ENCODE measurements around the gene FAM83D.

Gene FAM83D

DNA sequence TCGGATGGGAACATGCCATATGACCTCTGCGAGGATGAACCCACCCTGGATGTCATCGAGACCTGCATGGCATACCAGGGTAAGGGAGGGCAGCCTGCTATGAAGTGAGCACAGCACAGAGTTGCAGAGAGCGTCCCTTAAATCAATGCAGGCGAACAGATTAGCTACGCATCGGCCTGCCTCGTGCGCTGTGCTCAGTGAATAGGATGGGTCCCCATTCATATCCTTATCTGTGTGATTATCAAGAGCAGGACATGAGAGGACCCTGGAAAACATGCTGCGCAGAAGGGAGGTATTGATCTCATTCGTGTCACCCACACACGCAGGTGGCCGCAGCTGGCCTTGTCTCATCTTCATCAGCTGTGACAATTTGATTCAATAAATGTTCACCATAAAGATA is 25.6 kb upstream of the FAM83D start:
- TF ChIP-seq, protein P1, sequence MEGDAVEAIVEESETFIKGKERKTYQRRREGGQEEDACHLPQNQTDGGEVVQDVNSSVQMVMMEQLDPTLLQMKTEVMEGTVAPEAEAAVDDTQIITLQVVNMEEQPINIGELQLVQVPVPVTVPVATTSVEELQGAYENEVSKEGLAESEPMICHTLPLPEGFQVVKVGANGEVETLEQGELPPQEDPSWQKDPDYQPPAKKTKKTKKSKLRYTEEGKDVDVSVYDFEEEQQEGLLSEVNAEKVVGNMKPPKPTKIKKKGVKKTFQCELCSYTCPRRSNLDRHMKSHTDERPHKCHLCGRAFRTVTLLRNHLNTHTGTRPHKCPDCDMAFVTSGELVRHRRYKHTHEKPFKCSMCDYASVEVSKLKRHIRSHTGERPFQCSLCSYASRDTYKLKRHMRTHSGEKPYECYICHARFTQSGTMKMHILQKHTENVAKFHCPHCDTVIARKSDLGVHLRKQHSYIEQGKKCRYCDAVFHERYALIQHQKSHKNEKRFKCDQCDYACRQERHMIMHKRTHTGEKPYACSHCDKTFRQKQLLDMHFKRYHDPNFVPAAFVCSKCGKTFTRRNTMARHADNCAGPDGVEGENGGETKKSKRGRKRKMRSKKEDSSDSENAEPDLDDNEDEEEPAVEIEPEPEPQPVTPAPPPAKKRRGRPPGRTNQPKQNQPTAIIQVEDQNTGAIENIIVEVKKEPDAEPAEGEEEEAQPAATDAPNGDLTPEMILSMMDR (IDR thresholded peaks at IDR 0.05; ENCODE audit: low read depth, low read length) = no peak
- peaks cover 7% of the 10 kb centered on the region for H3K9me3 ChIP-seq (ENCODE audit: severe bottlenecking)
- no peaks in the 10 kb centered on the region for H3K36me3 ChIP-seq
- DNase-seq = no peak
- no peaks in the 10 kb centered on the region for H3K27me3 ChIP-seq (ENCODE audit: insufficient read depth, low read depth, severe bottlenecking)
- H3K4me3 ChIP-seq (ENCODE audit: low read depth, low read length) = no peak overlapping the region
- H3K27ac ChIP-seq = no peak overlapping the region

DNA sequence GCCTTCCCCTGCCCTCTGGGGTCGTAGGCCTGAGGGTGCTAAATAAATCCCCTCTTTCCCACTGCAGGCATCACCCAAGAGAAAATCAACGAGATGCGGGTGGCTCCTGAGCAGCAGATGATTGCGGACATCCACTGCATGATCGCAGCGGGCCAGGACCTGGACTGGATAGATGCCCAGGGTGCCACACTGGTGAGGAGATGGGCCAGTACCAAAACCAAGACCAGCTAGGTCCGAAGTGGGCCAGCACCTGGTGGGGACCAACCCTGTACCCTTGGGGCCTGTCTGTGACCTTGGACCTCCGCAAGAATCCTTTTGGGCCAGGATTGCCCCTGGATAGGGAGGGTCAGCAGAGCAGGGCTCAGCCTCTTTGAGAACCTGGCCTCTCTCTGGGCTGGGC is 23.6 kb upstream of the FAM83D start:
- no peak for DNase-seq
- H3K36me3 ChIP-seq = no peaks in the 10 kb centered on the region

DNA sequence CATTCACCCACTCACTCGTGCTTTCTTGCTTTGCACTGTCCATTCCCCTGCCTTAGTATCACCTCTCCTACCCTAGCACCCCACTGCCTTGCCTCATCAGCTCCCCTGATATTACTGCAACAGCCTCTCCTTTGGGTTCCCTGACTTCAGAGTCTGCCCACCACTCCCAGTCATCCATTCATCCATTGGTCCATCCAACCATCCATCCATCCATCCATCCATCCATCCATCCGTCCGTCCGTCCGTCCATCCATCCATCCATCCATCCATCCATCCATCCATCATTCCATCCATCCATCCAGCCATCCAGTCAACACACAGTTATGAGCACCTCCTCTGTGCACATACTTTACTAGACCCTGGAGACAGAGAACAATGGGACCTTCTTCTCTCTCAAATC is 22.9 kb upstream of the FAM83D start:
- H3K36me3 ChIP-seq = no peaks in the 10 kb centered on the region
- H3K4me3 ChIP-seq (ENCODE audit: low read depth, low read length) = no peak overlapping the region
- no peak overlapping the region for H3K27ac ChIP-seq
- no peak for DNase-seq
- H3K27me3 ChIP-seq (ENCODE audit: insufficient read depth, low read depth, severe bottlenecking) = no peaks in the 10 kb centered on the region
- H3K9me3 ChIP-seq (ENCODE audit: severe bottlenecking) = peaks cover 7% of the 10 kb centered on the region
- TF ChIP-seq, protein P1 (IDR thresholded peaks at IDR 0.05; ENCODE audit: low read depth, low read length) = no peak

More for the DNA sequence above, 23.6 kb upstream of the FAM83D start:
- H3K27me3 ChIP-seq (ENCODE audit: insufficient read depth, low read depth, severe bottlenecking) = no peaks in the 10 kb centered on the region
- TF ChIP-seq, protein P1 (IDR thresholded peaks at IDR 0.05; ENCODE audit: low read depth, low read length) = no peak
- H3K27ac ChIP-seq = no peak overlapping the region
- H3K9me3 ChIP-seq (ENCODE audit: severe bottlenecking) = peaks cover 7% of the 10 kb centered on the region
- H3K4me3 ChIP-seq (ENCODE audit: low read depth, low read length) = no peak overlapping the region

DNA sequence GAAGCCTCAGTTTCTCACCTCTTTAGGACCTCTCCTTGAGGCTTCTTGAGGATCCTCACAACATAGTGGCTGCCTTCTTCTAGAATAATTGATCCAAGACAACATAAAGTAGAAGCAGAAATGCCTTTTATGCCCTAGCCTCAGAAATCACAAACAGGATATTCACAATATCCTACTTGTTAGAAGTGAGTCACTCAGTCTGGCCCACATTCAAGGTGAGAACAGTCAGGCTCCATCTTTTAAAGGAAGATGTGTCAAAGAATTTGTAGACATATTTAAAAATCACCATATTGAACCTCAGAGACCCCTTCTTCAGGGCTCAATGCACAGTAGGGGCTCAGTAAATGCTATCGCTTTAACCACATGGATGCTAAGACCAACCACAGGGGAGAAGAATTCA is 20.8 kb upstream of the FAM83D start:
- TF ChIP-seq, protein P1 (IDR thresholded peaks at IDR 0.05; ENCODE audit: low read depth, low read length) = no peak
- Histone ChIP-seq H3K27ac (no peak overlapping the region), H3K4me3 (ENCODE audit: low read depth, low read length) (no peak overlapping the region), H3K36me3 (no peaks in the 10 kb centered on the region), H3K9me3 (ENCODE audit: severe bottlenecking) (peaks cover 7% of the 10 kb centered on the region), H3K27me3 (ENCODE audit: insufficient read depth, low read depth, severe bottlenecking) (no peaks in the 10 kb centered on the region)
- DNase-seq = no peak

DNA sequence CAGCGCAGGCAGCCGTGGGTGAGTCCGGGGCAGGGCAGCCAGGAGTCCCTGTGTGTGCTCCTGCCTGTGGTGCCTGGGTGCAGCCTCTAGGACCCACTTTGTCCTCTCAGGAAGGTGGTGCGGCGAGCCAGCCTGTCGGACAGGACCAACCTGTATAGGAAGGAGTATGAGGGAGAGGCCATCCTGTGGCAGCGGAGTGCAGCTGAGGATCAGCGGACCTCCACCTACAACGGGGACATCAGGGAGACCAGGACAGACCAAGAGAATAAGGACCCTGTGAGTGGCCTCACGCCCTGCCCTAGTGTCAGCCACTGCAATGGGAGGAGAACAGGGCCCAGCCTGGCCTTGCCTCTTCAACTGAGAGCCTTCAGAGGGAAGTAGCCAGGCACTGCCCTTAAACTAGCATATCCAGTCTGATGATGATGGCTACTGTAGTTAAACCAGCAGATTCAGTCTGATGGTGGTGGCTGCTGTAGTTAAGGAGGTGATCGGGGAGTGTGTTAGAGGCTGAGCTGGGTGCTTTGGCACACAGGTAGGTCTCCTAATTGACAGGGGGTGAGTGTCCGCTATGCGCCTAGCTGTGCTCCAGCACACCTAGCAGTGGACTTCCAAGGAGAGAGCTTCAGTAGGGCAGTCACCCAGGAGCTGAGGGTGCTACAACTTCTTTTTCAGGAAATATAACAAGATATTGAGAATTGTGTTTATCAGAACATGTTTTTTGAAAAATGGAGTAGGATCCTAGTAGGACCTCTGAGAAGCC is 18.1 kb upstream of the FAM83D start:
- DNase-seq = no peak
- Histone ChIP-seq H3K4me3 (ENCODE audit: low read depth, low read length) (no peak overlapping the region), H3K9me3 (ENCODE audit: severe bottlenecking) (peaks cover 7% of the 10 kb centered on the region), H3K27me3 (ENCODE audit: insufficient read depth, low read depth, severe bottlenecking) (no peaks in the 10 kb centered on the region), H3K27ac (no peak overlapping the region), H3K36me3 (no peaks in the 10 kb centered on the region)
- TF ChIP-seq, protein P1 (IDR thresholded peaks at IDR 0.05; ENCODE audit: low read depth, low read length) = no peak

DNA sequence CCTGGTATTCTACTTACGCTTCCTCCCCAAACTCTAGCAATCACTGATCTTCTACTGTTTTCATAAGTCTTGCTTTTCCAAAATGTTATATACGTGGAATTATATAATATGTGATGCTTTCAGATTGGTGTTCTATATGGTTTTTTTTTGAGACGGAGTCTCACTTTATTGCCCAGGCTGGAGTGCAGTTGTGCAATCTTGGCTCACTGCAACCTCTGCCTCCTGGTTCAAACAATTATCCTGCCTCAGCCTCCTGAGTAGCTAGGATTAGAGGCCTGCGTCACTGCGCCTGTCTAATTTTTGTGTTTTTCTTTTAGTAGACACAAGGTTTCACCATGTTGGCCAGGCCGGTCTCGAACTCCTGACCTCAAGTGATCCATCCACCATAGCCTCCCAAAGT is 10.9 kb upstream of the FAM83D start:
- DNase-seq = no peak
- H3K36me3 ChIP-seq = no peaks in the 10 kb centered on the region
- no peak overlapping the region for H3K27ac ChIP-seq
- no peak overlapping the region for H3K4me3 ChIP-seq (ENCODE audit: low read depth, low read length)
- H3K9me3 ChIP-seq (ENCODE audit: severe bottlenecking) = no peaks in the 10 kb centered on the region
- H3K27me3 ChIP-seq (ENCODE audit: insufficient read depth, low read depth, severe bottlenecking) = no peaks in the 10 kb centered on the region
- TF ChIP-seq, protein P1 (IDR thresholded peaks at IDR 0.05; ENCODE audit: low read depth, low read length) = no peak

Measured in WERI-Rb-1 (cell line).